GM13977 (cell line): ENCODE measurements around the gene LMX1B.
A peak's percentile ranks its signal among the peaks of the same experiment; 100 is the strongest.
"Not testable (repeated sequence)": the region's sequence is repeated elsewhere in the genome, so short reads cannot be mapped to it uniquely, and the experiment has no call there.

ENCODE experiments used
- DNase-seq: peaks from one replicate; pipeline ENCODE4 v3.0.0; 2012; ENCODE audit warnings: low spot score
- in situ Hi-C: fragments of 300-500 bp; cut with MboI; formaldehyde crosslinking; loops from one replicate; pipeline ENCODE4 v1.12.0; 2022; ENCODE audit warnings: low sequenced_read_pairs, low pct_unique_long_range_greater_than_20kb, mixed read lengths, inconsistent platforms; ENCODE audit not compliant: unreplicated experiment
- TF ChIP-seq, protein P1 (sequence below): IDR thresholded peaks from 2 replicates; pipeline ENCODE4 v1.5.1; 2012; ENCODE audit warnings: mild to moderate bottlenecking, control low read depth; ENCODE audit not compliant: insufficient read depth; ENCODE audit errors: extremely low read depth, missing control alignments

LMX1B gene

DNA sequence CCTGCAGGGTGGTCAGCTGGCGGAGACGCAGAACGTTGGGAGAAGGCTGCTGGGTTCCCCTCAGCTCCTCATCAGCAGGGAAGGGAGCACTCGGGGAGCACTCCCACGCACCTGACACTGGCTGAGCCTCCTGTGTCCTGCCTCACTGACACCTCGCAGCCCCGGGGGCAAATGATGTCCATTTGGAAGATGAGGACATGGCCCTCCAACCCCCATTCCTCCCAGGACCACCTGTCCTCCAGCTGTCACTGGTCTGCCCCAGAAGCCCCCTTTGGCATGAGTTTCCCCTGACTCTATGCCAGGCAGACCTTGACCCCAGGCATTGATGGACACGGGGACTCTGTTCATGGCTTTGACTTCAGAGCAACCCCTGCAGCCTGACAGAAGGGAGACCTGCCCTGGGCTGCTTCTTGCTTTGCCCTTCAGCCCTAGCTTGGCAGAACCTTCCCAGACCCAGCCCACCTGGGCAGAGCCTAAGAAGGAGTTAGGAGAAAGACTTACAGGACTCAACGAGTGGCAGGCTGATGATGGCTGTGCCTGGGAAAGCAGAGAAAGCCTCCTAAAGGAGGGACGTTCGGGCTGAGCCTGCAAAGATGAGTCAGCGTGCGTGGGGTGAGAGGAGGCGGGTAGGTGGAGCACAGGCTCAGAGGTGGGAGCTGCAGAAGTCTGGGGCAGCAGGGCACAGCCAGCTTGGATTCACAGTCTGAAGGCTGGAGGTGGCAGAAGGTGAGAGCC, 90.6 kb downstream of the LMX1B start:
- DNase-seq: no peak
- in situ Hi-C loops: no loop called here

DNA sequence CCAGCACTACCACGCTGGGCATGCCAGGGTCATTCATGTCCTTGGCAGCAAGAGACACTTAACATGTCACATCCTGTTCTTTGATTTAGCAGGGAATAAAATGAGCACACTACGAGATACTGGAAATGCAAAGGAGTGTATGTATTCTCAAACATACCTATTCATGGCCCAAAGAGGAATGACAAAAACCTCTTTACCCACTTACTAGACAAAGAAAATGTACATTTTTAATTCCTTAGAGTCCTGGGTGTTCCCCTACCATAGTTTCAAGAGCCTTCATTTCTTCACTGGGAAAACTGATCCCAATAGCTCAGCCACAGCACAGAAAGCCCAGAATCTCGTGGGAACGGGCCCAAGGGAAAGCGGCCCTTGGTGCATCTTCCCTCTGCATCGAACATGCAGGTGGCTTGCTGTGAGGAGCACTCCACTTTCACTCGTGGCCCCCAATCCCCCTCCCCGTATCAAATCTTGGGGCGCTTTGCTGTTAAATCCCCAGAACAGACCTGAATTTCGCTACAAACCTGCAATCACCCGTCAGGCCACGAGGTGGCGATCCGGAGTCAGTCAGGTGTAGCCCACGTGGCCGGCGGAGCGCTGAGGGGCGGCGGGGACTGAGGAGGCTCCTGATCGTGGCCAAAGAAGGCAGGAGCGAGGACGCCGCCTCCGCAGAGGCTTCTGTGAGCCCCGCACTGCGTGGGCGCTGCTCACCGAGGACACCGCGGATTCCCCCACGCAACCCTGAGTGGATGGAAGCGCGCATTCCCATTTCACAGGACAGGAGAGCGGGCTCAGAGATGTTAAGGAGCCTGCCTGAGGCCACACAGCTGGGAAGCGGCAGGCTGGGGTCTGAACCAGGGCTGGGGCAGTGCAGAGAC, 91.4 kb downstream of the LMX1B start:
- peak; percentile 93 for DNase-seq
- TF ChIP-seq, protein P1, sequence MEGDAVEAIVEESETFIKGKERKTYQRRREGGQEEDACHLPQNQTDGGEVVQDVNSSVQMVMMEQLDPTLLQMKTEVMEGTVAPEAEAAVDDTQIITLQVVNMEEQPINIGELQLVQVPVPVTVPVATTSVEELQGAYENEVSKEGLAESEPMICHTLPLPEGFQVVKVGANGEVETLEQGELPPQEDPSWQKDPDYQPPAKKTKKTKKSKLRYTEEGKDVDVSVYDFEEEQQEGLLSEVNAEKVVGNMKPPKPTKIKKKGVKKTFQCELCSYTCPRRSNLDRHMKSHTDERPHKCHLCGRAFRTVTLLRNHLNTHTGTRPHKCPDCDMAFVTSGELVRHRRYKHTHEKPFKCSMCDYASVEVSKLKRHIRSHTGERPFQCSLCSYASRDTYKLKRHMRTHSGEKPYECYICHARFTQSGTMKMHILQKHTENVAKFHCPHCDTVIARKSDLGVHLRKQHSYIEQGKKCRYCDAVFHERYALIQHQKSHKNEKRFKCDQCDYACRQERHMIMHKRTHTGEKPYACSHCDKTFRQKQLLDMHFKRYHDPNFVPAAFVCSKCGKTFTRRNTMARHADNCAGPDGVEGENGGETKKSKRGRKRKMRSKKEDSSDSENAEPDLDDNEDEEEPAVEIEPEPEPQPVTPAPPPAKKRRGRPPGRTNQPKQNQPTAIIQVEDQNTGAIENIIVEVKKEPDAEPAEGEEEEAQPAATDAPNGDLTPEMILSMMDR: peak; percentile 92
- in situ Hi-C loops: no loop called here

More for the DNA sequence above, 90.6 kb downstream of the LMX1B start:
- TF ChIP-seq, protein P1: no peak

DNA sequence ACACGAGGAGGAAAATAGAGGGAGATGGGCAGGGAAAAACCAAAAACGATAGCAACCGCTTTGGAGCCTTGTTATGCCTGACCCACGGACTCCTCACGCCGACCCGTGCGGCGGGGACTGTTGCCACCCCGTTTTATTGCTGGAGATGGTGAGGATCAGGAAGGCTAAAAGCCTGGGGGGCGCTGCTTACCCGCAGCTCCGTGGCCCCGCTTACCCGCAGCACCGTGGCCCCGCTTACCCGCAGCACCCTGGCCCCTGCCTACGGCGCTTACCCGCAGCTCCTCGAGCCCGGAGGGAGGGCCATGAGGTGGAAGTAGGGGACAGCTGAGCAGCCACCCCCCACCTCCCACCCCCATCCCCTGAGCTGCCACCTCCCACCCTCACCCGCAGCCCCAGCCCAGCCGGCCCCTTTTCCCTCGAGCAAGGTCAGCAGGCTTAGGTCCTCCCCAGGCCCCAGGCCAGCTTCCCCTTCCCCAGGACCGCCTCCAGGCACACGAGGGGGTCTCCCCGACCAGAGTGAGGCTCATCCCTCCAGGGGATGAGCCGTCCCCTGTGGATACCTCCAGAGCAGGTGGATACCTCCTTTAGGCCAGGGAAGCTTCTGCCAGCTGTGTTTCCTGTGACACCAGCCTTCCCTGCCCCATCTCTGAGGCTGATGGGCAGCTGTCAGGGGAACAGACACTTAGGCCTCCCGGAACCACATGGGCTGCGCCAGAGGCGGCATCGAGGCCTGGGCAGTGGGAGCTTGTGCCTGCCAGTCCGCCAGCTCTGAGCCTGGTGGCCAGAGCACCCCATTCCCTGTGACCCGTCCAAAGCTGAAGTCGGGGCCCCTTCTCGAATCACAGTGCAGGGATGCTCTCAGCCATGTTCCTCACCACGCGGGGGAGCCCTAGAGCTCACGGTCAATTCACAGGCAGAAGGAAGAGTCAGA, 92.3 kb downstream of the LMX1B start:
- DNase-seq: peak; percentile 82
- TF ChIP-seq, protein P1: peak; percentile 83
- in situ Hi-C loops: no loop called here

DNA sequence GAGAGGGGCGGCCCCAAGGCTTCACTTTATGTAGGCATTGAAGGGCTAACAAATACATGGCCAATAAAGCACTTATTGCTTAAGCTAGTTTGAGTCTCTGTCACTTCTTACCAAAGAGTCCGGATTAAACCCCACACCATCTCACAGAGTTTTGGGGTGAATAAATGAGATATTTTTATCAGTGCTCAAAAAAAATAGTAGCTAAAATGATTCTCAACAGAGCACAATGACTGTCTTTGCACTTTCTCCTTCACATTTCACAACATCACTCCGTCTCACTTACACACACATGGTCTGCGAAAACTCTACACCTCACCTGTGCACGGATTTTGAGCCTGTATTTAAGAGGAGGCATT, 92.9 kb downstream of the LMX1B start:
- in situ Hi-C loops: no loop called here
- no peak for DNase-seq
- TF ChIP-seq, protein P1: no peak

DNA sequence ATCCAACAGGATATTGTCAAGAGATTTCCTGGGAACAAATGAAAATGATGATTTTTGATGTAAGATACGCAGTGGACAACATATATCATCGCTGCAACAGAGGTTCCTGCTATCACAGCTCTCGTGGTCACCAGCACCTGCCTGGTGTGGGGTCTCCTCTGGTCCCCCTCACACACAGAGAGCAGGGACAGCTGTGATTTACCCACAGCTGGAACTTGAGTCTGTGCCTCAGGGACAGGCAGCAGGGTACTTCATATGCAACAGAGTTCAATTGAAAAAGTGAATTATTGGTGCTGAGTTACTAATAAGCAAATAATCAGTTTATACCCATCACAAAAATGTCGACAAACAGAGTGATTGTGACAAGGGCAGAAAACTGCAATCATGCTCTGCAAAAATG, 93.4 kb downstream of the LMX1B start:
- in situ Hi-C loops: no loop called here
- TF ChIP-seq, protein P1: no peak
- DNase-seq: no peak

DNA sequence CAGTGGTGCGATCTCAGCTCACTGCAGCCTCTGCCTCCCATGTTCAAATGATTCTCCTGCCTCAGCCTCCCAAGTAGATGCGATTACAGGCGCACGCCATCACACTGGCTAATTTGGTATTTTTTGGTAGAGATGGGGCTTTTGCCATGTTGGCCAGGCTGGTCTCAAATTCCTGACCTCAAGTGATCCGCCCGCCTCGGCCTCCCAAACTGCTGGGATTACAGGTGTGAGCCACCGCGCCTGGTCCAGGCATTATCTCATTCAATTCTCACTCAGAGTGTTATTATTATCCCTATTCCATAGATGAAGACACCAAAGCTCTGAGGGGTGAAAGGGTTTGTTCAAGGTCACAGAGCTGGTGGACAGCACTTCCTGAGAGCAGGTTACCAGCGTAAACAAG, 94.0 kb downstream of the LMX1B start:
- DNase-seq, in situ Hi-C loops: not testable (repeated sequence)
